Measurements from ENCODE around the gene KIFBP.
A peak's percentile ranks its signal among the peaks of the same experiment; 100 is the strongest.

The KIFBP gene

DNA sequence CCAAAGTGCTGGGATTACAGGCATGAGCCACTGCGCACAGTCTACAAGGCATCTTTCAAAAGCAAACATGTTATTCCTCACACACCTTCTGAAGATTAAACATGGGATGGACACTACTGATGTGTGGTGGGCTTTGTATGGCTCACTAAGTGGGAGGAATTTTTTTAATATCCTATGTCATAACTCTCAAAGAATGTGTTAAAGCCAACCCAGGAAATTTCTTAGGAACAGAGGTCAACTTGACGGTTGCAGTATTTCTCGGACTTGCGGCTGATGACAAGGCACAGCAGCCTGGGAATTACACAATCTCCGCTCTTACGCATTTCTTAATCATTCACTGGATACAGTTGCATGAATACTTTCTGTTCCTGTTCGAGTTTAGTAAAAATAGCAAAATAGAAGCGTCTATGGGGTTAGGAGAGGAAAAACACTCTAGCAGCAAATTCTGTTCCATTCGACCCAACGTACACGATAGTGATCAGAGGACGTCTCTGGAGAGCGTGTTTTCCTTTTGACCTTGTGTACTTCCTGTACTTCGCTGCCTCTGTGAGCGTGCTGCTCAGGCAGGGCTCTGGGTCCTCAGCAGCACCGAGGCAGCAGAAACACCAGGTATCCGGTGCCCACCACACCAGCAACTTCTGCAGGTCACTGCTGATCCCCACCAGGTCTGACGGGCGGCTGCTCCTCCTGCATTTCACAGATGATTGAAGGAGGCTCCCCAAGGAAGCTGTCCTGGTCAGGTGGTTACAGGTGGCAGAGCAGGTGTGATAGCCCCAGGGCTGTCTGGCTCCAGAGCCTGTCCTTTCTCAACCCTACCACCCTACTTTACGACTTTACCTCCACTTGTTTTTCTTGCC is 72.9 kb downstream of the KIFBP start:
- peak; percentile 92 to 100 for DNase-seq (ENCODE audit: low read depth in 1 of 2, low spot score in 1 of 2)

DNA sequence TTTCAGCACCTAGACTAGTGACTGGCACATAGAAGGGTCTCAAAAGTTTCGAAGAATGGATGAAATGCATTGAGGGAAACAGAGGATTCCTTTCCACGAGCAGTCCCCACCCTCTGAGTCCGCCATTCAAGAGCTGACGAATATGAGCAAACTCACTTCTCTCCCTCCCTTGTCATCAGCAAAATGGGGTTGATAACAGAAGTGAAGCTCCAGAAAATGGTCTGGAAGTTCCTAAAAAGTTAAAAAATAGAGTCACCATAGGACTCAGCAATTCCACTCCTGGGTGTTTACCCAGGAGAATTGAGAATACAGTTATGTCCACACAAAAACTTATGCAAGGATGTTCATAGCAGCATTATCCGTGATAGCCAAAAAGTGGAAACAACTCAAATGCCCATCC is 74.3 kb downstream of the KIFBP start:
- H3K27ac ChIP-seq (replicated peaks): peak overlapping the region; percentile 97
- no peak overlapping the region for H3K4me3 ChIP-seq (replicated peaks; ENCODE audit: insufficient read depth, low read length)
- DNase-seq (ENCODE audit: low read depth in 1 of 2, low spot score in 1 of 2): no peak
- TF ChIP-seq, protein P1, sequence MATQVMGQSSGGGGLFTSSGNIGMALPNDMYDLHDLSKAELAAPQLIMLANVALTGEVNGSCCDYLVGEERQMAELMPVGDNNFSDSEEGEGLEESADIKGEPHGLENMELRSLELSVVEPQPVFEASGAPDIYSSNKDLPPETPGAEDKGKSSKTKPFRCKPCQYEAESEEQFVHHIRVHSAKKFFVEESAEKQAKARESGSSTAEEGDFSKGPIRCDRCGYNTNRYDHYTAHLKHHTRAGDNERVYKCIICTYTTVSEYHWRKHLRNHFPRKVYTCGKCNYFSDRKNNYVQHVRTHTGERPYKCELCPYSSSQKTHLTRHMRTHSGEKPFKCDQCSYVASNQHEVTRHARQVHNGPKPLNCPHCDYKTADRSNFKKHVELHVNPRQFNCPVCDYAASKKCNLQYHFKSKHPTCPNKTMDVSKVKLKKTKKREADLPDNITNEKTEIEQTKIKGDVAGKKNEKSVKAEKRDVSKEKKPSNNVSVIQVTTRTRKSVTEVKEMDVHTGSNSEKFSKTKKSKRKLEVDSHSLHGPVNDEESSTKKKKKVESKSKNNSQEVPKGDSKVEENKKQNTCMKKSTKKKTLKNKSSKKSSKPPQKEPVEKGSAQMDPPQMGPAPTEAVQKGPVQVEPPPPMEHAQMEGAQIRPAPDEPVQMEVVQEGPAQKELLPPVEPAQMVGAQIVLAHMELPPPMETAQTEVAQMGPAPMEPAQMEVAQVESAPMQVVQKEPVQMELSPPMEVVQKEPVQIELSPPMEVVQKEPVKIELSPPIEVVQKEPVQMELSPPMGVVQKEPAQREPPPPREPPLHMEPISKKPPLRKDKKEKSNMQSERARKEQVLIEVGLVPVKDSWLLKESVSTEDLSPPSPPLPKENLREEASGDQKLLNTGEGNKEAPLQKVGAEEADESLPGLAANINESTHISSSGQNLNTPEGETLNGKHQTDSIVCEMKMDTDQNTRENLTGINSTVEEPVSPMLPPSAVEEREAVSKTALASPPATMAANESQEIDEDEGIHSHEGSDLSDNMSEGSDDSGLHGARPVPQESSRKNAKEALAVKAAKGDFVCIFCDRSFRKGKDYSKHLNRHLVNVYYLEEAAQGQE (IDR thresholded peaks at IDR 0.05; ENCODE audit: insufficient replicate concordance, low read depth): no peak
- no peak for TF ChIP-seq SPI1 (IDR thresholded peaks at IDR 0.05; ENCODE audit: borderline replicate concordance, low read depth)
- no peaks in the 10 kb centered on the region for H3K27me3 ChIP-seq (ENCODE audit: insufficient read depth, poor library complexity, severe bottlenecking)

More for the DNA sequence above, 72.9 kb downstream of the KIFBP start:
- H3K27ac ChIP-seq (replicated peaks): peak overlapping the region; percentile 97
- H3K27me3 ChIP-seq (ENCODE audit: insufficient read depth, poor library complexity, severe bottlenecking): no peaks in the 10 kb centered on the region
- TF ChIP-seq GABPA (IDR thresholded peaks at IDR 0.05; ENCODE audit: low read depth): no peak
- TF ChIP-seq POLR2AphosphoS5 (IDR thresholded peaks at IDR 0.05; ENCODE audit: low read depth): peak; percentile 90
- TF ChIP-seq, protein P1 (IDR thresholded peaks at IDR 0.05; ENCODE audit: insufficient replicate concordance, low read depth): peak; percentile 51
- peak; percentile 14; the same call in 1 of the 2 replicates for TF ChIP-seq SPI1 (IDR thresholded peaks at IDR 0.05; ENCODE audit: borderline replicate concordance, low read depth)
- H3K4me3 ChIP-seq (replicated peaks; ENCODE audit: insufficient read depth, low read length): peak overlapping the region; percentile 12; the same call in 1 of the 2 replicates

DNA sequence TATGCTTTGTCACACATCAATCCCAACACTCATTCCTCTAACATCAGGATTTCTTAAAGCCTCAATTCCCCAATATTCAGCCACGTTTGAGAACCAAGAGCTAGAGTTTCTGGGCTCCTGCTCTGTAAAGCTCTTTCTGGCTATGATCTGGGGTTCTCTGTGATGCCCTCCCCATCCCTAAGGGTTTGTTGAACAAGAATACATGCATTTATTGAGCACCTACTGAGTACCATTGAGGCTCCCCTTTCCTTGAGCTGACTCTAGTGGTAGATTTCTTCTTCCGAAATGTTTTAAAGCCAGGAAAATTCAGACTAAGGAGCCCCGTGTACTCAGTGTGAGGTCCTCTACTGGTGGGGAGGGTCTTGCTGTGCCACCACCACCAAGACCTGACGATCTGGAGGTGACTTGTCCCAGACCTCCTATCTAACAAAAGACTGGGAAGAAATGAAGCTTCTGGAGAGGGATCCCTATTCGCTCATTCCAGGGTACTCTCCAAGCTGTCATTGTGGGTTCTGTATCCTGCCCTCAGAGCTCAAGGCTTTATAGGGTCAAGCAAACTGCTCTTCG is 76.2 kb downstream of the KIFBP start:
- DNase-seq (ENCODE audit: low read depth in 1 of 2, low spot score in 1 of 2): no peak
- peak overlapping the region; percentile 97 for H3K27ac ChIP-seq (replicated peaks)
- H3K4me3 ChIP-seq (replicated peaks; ENCODE audit: insufficient read depth, low read length): no peak overlapping the region
- TF ChIP-seq, protein P1 (IDR thresholded peaks at IDR 0.05; ENCODE audit: insufficient replicate concordance, low read depth): no peak
- TF ChIP-seq SPI1 (IDR thresholded peaks at IDR 0.05; ENCODE audit: borderline replicate concordance, low read depth) (no peak), POLR2AphosphoS5 (IDR thresholded peaks at IDR 0.05; ENCODE audit: low read depth) (no peak), GABPA (IDR thresholded peaks at IDR 0.05; ENCODE audit: low read depth) (no peak)
- TF ChIP-seq, protein P2, sequence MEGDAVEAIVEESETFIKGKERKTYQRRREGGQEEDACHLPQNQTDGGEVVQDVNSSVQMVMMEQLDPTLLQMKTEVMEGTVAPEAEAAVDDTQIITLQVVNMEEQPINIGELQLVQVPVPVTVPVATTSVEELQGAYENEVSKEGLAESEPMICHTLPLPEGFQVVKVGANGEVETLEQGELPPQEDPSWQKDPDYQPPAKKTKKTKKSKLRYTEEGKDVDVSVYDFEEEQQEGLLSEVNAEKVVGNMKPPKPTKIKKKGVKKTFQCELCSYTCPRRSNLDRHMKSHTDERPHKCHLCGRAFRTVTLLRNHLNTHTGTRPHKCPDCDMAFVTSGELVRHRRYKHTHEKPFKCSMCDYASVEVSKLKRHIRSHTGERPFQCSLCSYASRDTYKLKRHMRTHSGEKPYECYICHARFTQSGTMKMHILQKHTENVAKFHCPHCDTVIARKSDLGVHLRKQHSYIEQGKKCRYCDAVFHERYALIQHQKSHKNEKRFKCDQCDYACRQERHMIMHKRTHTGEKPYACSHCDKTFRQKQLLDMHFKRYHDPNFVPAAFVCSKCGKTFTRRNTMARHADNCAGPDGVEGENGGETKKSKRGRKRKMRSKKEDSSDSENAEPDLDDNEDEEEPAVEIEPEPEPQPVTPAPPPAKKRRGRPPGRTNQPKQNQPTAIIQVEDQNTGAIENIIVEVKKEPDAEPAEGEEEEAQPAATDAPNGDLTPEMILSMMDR (IDR thresholded peaks at IDR 0.05; ENCODE audit: insufficient read depth, low read length): no peak
- no peaks in the 10 kb centered on the region for H3K27me3 ChIP-seq (ENCODE audit: insufficient read depth, poor library complexity, severe bottlenecking)
